K562 (cell line): Measurements from ENCODE around the gene CLPSL2. TPM values are rescaled to one million over a fixed set of nuclear protein-coding genes. Genes with fewer than 3 reads are reported as not detected.

Experiments
- CHD7 ChIP-seq: fragments of 200-600 bp; sonication (generic); IDR thresholded peaks from one replicate; pipeline ENCODE4 v1.6.1; 2012; ENCODE audit warnings: mild to moderate bottlenecking, low read depth, low read length, inconsistent platforms
- WHSC1 ChIP-seq: IDR thresholded peaks from one replicate; pipeline ENCODE4 v1.6.1; 2012; ENCODE audit warnings: low read length, control low read depth, inconsistent platforms
- ZBTB33 ChIP-seq: sonication (generic); formaldehyde crosslinking; IDR thresholded peaks from 2 replicates; pipeline ENCODE4 v1.8.1; 2023; ENCODE audit warnings: mild to moderate bottlenecking, missing genetic modification reagents
- ZNF764 ChIP-seq: fragments of 250-450 bp; sonication (Bioruptor Pico); IDR thresholded peaks from 2 replicates; pipeline ENCODE4 v1.4.0; 2020; ENCODE audit warnings: low read depth, mild to moderate bottlenecking, moderate library complexity
- polyA plus RNA-seq, 8 experiments: library from polyadenylated mRNA; depleted of rRNA in 4 of 8; stranded (reverse) in 5 of 8; unstranded in 3 of 8; fragments of >200 nt; fragmentation: Nextera tagmentation in 2 of 8; fragmentation: Illumina TruSeq in 1 of 8; extraction: Ambion mirVana in 2 of 8; extraction: Trizol in 1 of 8; gene quantifications; 2 replicates each; pipeline versions ENCODE4 v1.2.1 to v1.2.3, GENCODE V29; 2011 to 2014; ENCODE audit warnings: inconsistent platforms in 1 of 8, missing spikeins in 1 of 8
- total RNA-seq, 7 experiments: library from RNA; depleted of rRNA in 6 of 7; stranded (reverse); fragments of >200 nt in 6 of 7; fragmentation: Illumina TruSeq in 2 of 7; extraction: Trizol in 2 of 7; gene quantifications; 2 replicates each; pipeline versions ENCODE4 v1.2.1 to v1.2.3, GENCODE V29; 2011 to 2021; ENCODE audit warnings: low replicate concordance in 1 of 7

CLPSL2 gene
- total and polyA plus RNA-seq, 9 of the 15 experiments (the other 6 are each of a cell fraction or from before 2014, with no cell fraction given): not detected

GRCh38 chr6:35823601-35824000, 47.2 kb downstream of the CLPSL2 start (continued):
- no peak for TF ChIP-seq ZBTB33
- no peak for TF ChIP-seq ZNF764 (CRISPR knock-in tag)
- TF ChIP-seq WHSC1: no peak
- TF ChIP-seq CHD7: no peak
- TF ChIP-seq, all 486 proteins: peak for 0
